ENCODE measurements around the gene KCNC4.
A peak's percentile ranks its signal among the peaks of the same experiment; 100 is the strongest.

KCNC4 gene

GRCh38 chr1:110183642-110184167 is 26.4 kb upstream of the KCNC4 start:
- Histone ChIP-seq H3K27ac (replicated peaks) (no peak overlapping the region), H3K27me3 (ENCODE audit: insufficient read depth, poor library complexity, severe bottlenecking) (peaks cover 6% of the 10 kb centered on the region), H3K4me3 (replicated peaks; ENCODE audit: insufficient read depth, low read length) (no peak overlapping the region)
- TF ChIP-seq, protein P1, sequence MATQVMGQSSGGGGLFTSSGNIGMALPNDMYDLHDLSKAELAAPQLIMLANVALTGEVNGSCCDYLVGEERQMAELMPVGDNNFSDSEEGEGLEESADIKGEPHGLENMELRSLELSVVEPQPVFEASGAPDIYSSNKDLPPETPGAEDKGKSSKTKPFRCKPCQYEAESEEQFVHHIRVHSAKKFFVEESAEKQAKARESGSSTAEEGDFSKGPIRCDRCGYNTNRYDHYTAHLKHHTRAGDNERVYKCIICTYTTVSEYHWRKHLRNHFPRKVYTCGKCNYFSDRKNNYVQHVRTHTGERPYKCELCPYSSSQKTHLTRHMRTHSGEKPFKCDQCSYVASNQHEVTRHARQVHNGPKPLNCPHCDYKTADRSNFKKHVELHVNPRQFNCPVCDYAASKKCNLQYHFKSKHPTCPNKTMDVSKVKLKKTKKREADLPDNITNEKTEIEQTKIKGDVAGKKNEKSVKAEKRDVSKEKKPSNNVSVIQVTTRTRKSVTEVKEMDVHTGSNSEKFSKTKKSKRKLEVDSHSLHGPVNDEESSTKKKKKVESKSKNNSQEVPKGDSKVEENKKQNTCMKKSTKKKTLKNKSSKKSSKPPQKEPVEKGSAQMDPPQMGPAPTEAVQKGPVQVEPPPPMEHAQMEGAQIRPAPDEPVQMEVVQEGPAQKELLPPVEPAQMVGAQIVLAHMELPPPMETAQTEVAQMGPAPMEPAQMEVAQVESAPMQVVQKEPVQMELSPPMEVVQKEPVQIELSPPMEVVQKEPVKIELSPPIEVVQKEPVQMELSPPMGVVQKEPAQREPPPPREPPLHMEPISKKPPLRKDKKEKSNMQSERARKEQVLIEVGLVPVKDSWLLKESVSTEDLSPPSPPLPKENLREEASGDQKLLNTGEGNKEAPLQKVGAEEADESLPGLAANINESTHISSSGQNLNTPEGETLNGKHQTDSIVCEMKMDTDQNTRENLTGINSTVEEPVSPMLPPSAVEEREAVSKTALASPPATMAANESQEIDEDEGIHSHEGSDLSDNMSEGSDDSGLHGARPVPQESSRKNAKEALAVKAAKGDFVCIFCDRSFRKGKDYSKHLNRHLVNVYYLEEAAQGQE (IDR thresholded peaks at IDR 0.05; ENCODE audit: insufficient replicate concordance, low read depth): no peak
- TF ChIP-seq GABPA (IDR thresholded peaks at IDR 0.05; ENCODE audit: low read depth) (no peak), CTCF (IDR thresholded peaks at IDR 0.05; ENCODE audit: insufficient read depth, low read length) (no peak), SPI1 (IDR thresholded peaks at IDR 0.05; ENCODE audit: borderline replicate concordance, low read depth) (no peak), POLR2AphosphoS5 (IDR thresholded peaks at IDR 0.05; ENCODE audit: low read depth) (no peak)
- no peak for DNase-seq (ENCODE audit: low read depth in 1 of 2, low spot score in 1 of 2)

GRCh38 chr1:110184446-110184845 is 25.7 kb upstream of the KCNC4 start:
- no peak overlapping the region for H3K27ac ChIP-seq (replicated peaks)
- peaks cover 9% of the 10 kb centered on the region for H3K27me3 ChIP-seq (ENCODE audit: insufficient read depth, poor library complexity, severe bottlenecking)
- no peak overlapping the region for H3K4me3 ChIP-seq (replicated peaks; ENCODE audit: insufficient read depth, low read length)
- no peak for DNase-seq (ENCODE audit: low read depth in 1 of 2, low spot score in 1 of 2)
- TF ChIP-seq POLR2AphosphoS5 (IDR thresholded peaks at IDR 0.05; ENCODE audit: low read depth) (no peak), CTCF (IDR thresholded peaks at IDR 0.05; ENCODE audit: insufficient read depth, low read length) (no peak), SPI1 (IDR thresholded peaks at IDR 0.05; ENCODE audit: borderline replicate concordance, low read depth) (peak; percentile 14; the same call in 1 of the 2 replicates), GABPA (IDR thresholded peaks at IDR 0.05; ENCODE audit: low read depth) (no peak)
- TF ChIP-seq, protein P1 (IDR thresholded peaks at IDR 0.05; ENCODE audit: insufficient replicate concordance, low read depth): no peak

GRCh38 chr1:110185181-110185580 is 24.9 kb upstream of the KCNC4 start:
- Histone ChIP-seq H3K4me3 (replicated peaks; ENCODE audit: insufficient read depth, low read length) (no peak overlapping the region), H3K27me3 (ENCODE audit: insufficient read depth, poor library complexity, severe bottlenecking) (peaks cover 9% of the 10 kb centered on the region), H3K27ac (replicated peaks) (no peak overlapping the region)
- no peak for DNase-seq (ENCODE audit: low read depth in 1 of 2, low spot score in 1 of 2)
- TF ChIP-seq CTCF (IDR thresholded peaks at IDR 0.05; ENCODE audit: insufficient read depth, low read length): no peak
- no peak for TF ChIP-seq GABPA (IDR thresholded peaks at IDR 0.05; ENCODE audit: low read depth)
- no peak for TF ChIP-seq SPI1 (IDR thresholded peaks at IDR 0.05; ENCODE audit: borderline replicate concordance, low read depth)
- no peak for TF ChIP-seq POLR2AphosphoS5 (IDR thresholded peaks at IDR 0.05; ENCODE audit: low read depth)
- TF ChIP-seq, protein P1 (IDR thresholded peaks at IDR 0.05; ENCODE audit: insufficient replicate concordance, low read depth): no peak
